Endothelial cell of umbilical vein (primary cell): ENCODE measurements around the gene LCN15. TPM values are rescaled to one million over a fixed set of nuclear protein-coding genes. Genes with fewer than 3 reads are reported as not detected.

Experiments used
- BruUV-seq: library from RNA; stranded (reverse); fragments of 400-500 nt; replicated peaks from 2 replicates; lab custom pipeline; 2021; lab: Mats Ljungman, UMichigan
- CTCF ChIA-PET: fragments of 300-600, 350-600 bp; sonication (Branson Sonifier 250); formaldehyde crosslinking; loops from one replicate; lab custom pipeline; 2021; ENCODE audit warnings: antibody characterized with exemption, inconsistent platforms; lab: Charles Lee
- POLR2A ChIA-PET: fragments of 300-600, 350-600 bp; sonication (Branson Sonifier 250); formaldehyde crosslinking; loops from one replicate; lab custom pipeline; 2021; ENCODE audit warnings: antibody characterized with exemption, inconsistent platforms; lab: Charles Lee
- DNase-seq: peaks from one replicate; pipeline ENCODE4 v3.0.0-alpha.2; 2011; ENCODE audit warnings: low read depth, low spot score
- FAIRE-seq: peaks from 2 replicates; lab custom pipeline; 2011; peaks lifted over from hg19 to GRCh38; lab: Jason Lieb, UNC
- H2AFZ ChIP-seq: 2 replicates; pipeline ENCODE4 v1.6.0; 2012; ENCODE audit warnings: low read depth, low read length, control low read depth, inconsistent platforms
- H3K27ac ChIP-seq: 2 replicates; pipeline ENCODE4 v1.5.1; 2011; ENCODE audit warnings: low read depth, mild to moderate bottlenecking, control low read depth, low read length, moderate library complexity; ENCODE audit not compliant: insufficient read depth
- H3K27me3 ChIP-seq, 2 experiments: 2 replicates each; pipeline versions ENCODE4 v1.6.0 to v1.6.1; 2011; ENCODE audit warnings: low read length in 2 of 2, mixed read lengths in 1 of 2; ENCODE audit not compliant: control insufficient read depth in 2 of 2, insufficient read depth in 2 of 2
- H3K36me3 ChIP-seq, 2 experiments: 2 replicates in 1 of 2; 3 replicates in 1 of 2; pipeline ENCODE4 v1.5.1; 2011; ENCODE audit warnings: low read length in 2 of 2, mild to moderate bottlenecking in 1 of 2, moderate library complexity in 1 of 2; ENCODE audit not compliant: control insufficient read depth in 2 of 2, insufficient read depth in 2 of 2; ENCODE audit errors: extremely low read depth in 1 of 2
- H3K4me1 ChIP-seq: 3 replicates; pipeline ENCODE4 v1.5.1; 2011; ENCODE audit warnings: mild to moderate bottlenecking, low read length; ENCODE audit not compliant: control insufficient read depth, insufficient read depth; ENCODE audit errors: extremely low read depth
- H3K4me2 ChIP-seq: 2 replicates; pipeline ENCODE4 v1.6.1; 2011; ENCODE audit warnings: low read length, control low read depth, mixed read lengths; ENCODE audit not compliant: insufficient read depth
- H3K4me3 ChIP-seq, 3 experiments: fragments of 200-600 bp in 1 of 3; sonication (generic), shearing (Covaris generic) in 1 of 3; replicated peaks in 1 of 3; 2 replicates each; pipeline ENCODE4 v1.5.1; 2011 to 2016; ENCODE audit warnings: control low read depth in 3 of 3, low read length in 3 of 3, mild to moderate bottlenecking in 2 of 3, inconsistent platforms in 1 of 3, low read depth in 1 of 3, moderate library complexity in 1 of 3; ENCODE audit not compliant: insufficient read depth in 1 of 3
- H3K79me2 ChIP-seq: 2 replicates; pipeline ENCODE4 v1.6.0; 2012; ENCODE audit warnings: low read length, inconsistent platforms; ENCODE audit not compliant: control insufficient read depth, insufficient read depth
- H3K9ac ChIP-seq: replicated peaks from 2 replicates; pipeline ENCODE3; 2011; ENCODE audit warnings: low read length, control low read depth; ENCODE audit not compliant: insufficient read depth; ENCODE audit errors: extremely low read depth
- H3K9me1 ChIP-seq: replicated peaks from 3 replicates; pipeline ENCODE4 v1.6.0; 2011; ENCODE audit warnings: mild to moderate bottlenecking, low read length; ENCODE audit not compliant: control insufficient read depth, insufficient read depth; ENCODE audit errors: extremely low read depth
- H3K9me3 ChIP-seq: replicated peaks from 2 replicates; pipeline ENCODE4 v1.5.1; 2012; ENCODE audit warnings: low read length, inconsistent platforms; ENCODE audit not compliant: control insufficient read depth, insufficient read depth
- H4K20me1 ChIP-seq: replicated peaks from 2 replicates; pipeline ENCODE3; 2011; ENCODE audit warnings: mild to moderate bottlenecking, low read length; ENCODE audit not compliant: control insufficient read depth, insufficient read depth; ENCODE audit errors: extremely low read depth
- CTCF ChIP-seq, 2 donors: IDR thresholded peaks; 1 replicate in 1 of 2; 2 replicates in 1 of 2; pipeline ENCODE4 v1.5.1; 2011; ENCODE audit warnings: low read length in 2 of 2, mild to moderate bottlenecking in 2 of 2, moderate library complexity in 2 of 2, control low read depth in 1 of 2, inconsistent platforms in 1 of 2, low read depth in 1 of 2; ENCODE audit not compliant: insufficient read depth in 1 of 2; ENCODE audit errors: extremely low read depth in 1 of 2
- EZH2 ChIP-seq: IDR thresholded peaks from 2 replicates; pipeline ENCODE4 v1.6.1; 2012; ENCODE audit warnings: borderline replicate concordance, low read depth, mild to moderate bottlenecking, moderate library complexity, low read length, inconsistent platforms; ENCODE audit not compliant: severe bottlenecking
- FOS ChIP-seq: IDR thresholded peaks from 2 replicates; pipeline ENCODE4 v1.6.1; 2011; ENCODE audit warnings: mild to moderate bottlenecking, low read length, moderate library complexity, borderline replicate concordance; ENCODE audit not compliant: insufficient read depth
- GATA2 ChIP-seq: IDR thresholded peaks from 2 replicates; pipeline ENCODE4 v1.7.0; 2011; ENCODE audit warnings: low read depth, mild to moderate bottlenecking, moderate library complexity, mixed read lengths, low read length; ENCODE audit not compliant: insufficient read length, insufficient read depth
- JUN ChIP-seq: IDR thresholded peaks from 2 replicates; pipeline ENCODE4 v1.6.1; 2011; ENCODE audit warnings: borderline replicate concordance, low read depth; ENCODE audit not compliant: insufficient read length, insufficient read depth
- MAX ChIP-seq: IDR thresholded peaks from 2 replicates; pipeline ENCODE4 v1.6.1; 2011; ENCODE audit not compliant: insufficient read depth, insufficient read length
- MYC ChIP-seq: IDR thresholded peaks from one replicate; pipeline ENCODE4 v1.6.1; 2011; ENCODE audit warnings: mild to moderate bottlenecking, low read depth, low read length
- POLR2A ChIP-seq: IDR thresholded peaks from 2 replicates; pipeline ENCODE4 v1.6.1; 2012; ENCODE audit warnings: low read depth, mild to moderate bottlenecking, control low read depth, low read length
- POLR2AphosphoS5 ChIP-seq: IDR thresholded peaks from 2 replicates; pipeline ENCODE4 v1.6.1; 2012; ENCODE audit warnings: low read depth, mild to moderate bottlenecking, control low read depth, low read length, moderate library complexity; ENCODE audit not compliant: insufficient read depth
- dilution Hi-C: fragments of 300-500 bp; cut with MboI; formaldehyde crosslinking; loops from one replicate; pipeline ENCODE4 v1.15.0; 2019; ENCODE audit warnings: low sequenced_read_pairs; ENCODE audit not compliant: extremely low pct_ligation_motif_present
- intact Hi-C: fragments of 100-400 bp; cut with micrococcal nuclease; formaldehyde crosslinking; loops from one replicate; pipeline ENCODE4 v1.10.0; 2022
- polyA plus RNA-seq, 4 experiments: library from polyadenylated mRNA; depleted of rRNA in 3 of 4; stranded (reverse) in 3 of 4; unstranded in 1 of 4; fragments of >200 nt; gene quantifications; 2 replicates each; pipeline versions ENCODE4 v1.2.1 to v1.2.3, GENCODE V29; 2011 to 2012; ENCODE audit warnings: missing spikeins in 1 of 4
- total RNA-seq: library from RNA; stranded (reverse); gene quantifications from 2 replicates; pipeline ENCODE4 v1.2.3, GENCODE V29; 2021

LCN15 gene
- total and polyA plus RNA-seq, 2 donors (not counting 3 experiments of a cell fraction or from before 2014, with no cell fraction given) = not detected

GRCh38 chr9:136751244-136751643 is 13.1 kb downstream of the LCN15 start:
- no peak for FAIRE-seq
- intact Hi-C loops = no loop called here
- no peak for DNase-seq

More at GRCh38 chr9:136751244-136751643, 13.1 kb downstream of the LCN15 start:
- no peak for TF ChIP-seq JUN
- no peak for TF ChIP-seq EZH2
- TF ChIP-seq MAX = no peak
- no peak for TF ChIP-seq GATA2
- TF ChIP-seq MYC = no peak
- TF ChIP-seq FOS = no peak
- TF ChIP-seq POLR2AphosphoS5 = no peak
- TF ChIP-seq CTCF (IDR thresholded peaks at IDR 0.05; ENCODE audit: extremely low read depth in 1 of 2, insufficient read depth in 1 of 2, low read depth in 1 of 2, low read length in 2 of 2) = no peak
- TF ChIP-seq POLR2A = no peak
- dilution Hi-C loops = no loop called here
- peaks cover 3 to 5% of the 10 kb centered on the region in 2 experiments for H3K27me3 ChIP-seq
- no peak overlapping the region for H3K9ac ChIP-seq
- BruUV-seq = no TSS peak
- H3K4me3 ChIP-seq = no peak overlapping the region
- H3K79me2 ChIP-seq = no peaks in the 10 kb centered on the region
- no peak overlapping the region for H3K27ac ChIP-seq
- H3K4me1 ChIP-seq = no peaks in the 10 kb centered on the region
- ChIA-PET POLR2A (interaction anchor here (0.6 kb wide), 1 partner anchor 24 kb away, joined by 3 read pairs; no protein-coding TSS in a partner anchor), CTCF (interaction anchor here (2.3 kb wide), 1 partner anchor 9 kb away, joined by 7 read pairs; no protein-coding TSS in a partner anchor)
- no peak overlapping the region for H2AFZ ChIP-seq
- H3K9me3 ChIP-seq = no peaks in the 10 kb centered on the region
- H3K36me3 ChIP-seq = no peaks in the 10 kb centered on the region
- H3K4me2 ChIP-seq = no peak overlapping the region
- no peaks in the 10 kb centered on the region for H4K20me1 ChIP-seq
- no peaks in the 10 kb centered on the region for H3K9me1 ChIP-seq
